GM21529 (cell line): ENCODE data around the gene FNDC1.

Source experiments
- ATAC-seq: cut with Tn5 transposase; IDR thresholded peaks from one replicate; pipeline ENCODE4 v1.9.1; 2021; ENCODE audit not compliant: unreplicated experiment

Gene FNDC1

DNA sequence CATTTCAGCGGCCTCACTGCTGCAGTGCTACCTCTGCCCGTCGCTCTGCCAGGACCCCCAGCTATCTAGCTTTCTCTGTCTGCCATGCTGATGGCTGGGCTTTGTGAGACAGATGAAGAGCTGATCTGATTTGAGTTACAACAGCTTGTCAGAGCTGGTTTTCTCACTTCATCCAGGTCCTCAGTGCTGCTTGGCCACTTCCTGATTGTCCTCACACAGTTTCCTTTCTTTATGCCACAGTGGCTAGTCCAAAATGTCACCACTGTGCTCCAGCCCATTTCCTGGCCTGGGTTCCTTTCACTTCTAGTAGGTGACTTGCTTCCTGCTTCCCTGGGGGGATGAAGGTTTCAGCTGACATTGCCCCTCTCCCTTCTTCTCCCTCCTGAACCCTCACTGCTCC is 35.4 kb downstream of the FNDC1 start:
- ATAC-seq: no peak

DNA sequence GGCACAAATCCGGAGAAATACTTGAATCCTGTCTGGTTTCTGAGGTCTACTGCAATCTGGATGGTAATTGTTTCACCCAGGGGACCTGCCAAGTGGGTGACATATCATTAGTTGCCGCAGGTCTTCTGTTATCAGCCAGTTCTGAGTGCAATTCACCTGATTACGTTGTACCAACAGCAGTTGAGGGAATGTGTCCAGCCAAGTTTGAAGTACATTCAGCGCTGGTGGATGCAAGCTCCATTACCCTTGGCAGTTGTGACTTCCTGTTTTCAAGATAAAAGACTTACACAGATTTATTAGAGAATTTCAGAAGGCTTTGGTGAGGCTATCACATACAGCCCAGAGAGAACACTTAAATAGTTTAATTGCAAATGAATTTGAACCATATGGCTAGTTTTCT is 42.8 kb downstream of the FNDC1 start:
- ATAC-seq: no peak

DNA sequence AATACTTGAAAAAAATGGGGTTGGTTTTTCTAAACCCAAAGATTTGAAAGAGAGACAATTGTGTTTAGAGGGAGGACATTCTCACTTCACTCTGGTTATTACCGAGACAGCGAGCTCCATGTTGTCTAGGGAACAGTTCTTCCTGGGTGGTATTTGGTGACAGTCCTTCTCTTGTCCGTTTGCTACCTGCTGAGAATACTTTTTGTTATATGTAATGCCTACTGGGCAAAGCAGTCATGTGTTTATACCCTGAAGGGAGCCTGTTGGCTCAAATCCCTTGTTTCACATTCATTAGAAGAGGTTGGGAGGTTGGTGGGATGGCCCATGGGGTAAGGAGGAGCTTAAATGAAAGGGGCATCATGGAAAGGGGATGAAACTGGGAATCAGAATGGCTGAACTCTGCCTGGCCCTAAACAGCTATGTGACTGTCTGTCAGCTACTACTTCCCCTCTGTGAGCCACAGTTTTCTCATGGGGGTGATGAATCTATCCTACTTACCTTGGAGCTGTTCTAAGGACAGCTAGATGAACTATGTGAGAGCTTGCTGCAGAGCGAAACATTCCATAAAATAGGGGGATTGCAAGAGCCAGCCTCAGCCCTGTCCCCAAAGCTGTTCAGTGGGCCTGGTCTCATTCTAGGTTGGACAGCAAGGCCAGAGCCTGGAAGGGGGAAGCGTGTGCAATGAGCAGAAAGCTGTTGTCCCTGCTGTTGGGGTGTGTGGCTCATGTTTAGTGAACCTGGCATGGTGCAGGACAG is 43.5 kb downstream of the FNDC1 start:
- ATAC-seq: no peak

DNA sequence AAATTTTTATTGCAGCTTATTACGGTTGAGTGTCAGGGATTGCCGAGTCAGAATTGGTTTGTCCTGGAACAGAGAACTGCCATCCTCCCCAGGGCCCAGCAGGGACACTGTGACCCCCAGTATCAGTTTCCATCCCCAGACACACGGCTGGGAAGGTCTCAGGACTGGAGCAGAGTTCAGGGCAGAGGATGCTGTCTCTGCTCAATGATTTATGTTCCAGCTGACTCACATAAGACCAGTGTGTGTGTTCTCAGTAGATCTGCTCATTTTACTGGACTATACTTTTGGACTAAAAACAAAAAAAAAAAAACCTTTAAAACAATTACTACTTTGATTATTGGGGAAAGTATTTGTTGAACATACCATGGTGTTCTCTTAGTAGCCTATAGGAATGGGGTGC is 44.2 kb downstream of the FNDC1 start:
- no peak for ATAC-seq

GRCh38 chr6:159214281-159214680 is 45.1 kb downstream of the FNDC1 start:
- ATAC-seq: no peak

DNA sequence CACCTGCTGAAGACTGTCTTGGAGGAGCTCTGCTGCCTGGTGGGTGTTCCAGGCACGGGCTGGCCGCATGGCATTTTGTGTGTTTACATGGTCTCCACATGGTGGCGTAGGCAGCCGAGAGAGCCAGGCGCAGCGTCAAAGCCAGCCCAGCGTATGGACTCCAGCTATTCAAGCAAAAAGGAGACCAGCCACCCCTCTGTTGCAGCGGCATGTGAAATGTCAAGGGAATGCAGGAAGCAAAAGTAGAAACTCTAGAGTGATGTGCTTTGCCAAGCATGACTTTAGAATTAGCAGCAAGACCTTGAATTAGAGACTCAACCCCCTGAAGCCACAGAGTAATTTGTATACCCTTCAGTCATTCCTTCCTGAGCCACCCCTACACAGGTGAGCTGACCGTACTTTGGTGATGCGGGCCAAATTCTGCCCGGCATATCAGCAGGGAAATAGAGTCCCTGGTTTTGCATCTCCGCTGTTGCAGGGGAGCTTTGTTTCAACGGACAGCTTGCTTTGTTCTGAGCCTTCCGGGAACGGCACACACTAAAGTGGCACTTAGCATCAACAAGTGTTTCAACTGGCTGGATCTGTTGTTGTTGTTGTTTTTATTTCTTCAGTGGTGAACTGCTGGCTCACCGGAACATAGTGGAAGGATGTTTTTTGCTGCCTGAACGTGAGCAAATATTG is 48.5 kb downstream of the FNDC1 start:
- ATAC-seq: peak; percentile 82

GRCh38 chr6:159220093-159220492 is 50.9 kb downstream of the FNDC1 start:
- no peak for ATAC-seq

GRCh38 chr6:159221486-159222170 is 52.4 kb downstream of the FNDC1 start:
- ATAC-seq: no peak

DNA sequence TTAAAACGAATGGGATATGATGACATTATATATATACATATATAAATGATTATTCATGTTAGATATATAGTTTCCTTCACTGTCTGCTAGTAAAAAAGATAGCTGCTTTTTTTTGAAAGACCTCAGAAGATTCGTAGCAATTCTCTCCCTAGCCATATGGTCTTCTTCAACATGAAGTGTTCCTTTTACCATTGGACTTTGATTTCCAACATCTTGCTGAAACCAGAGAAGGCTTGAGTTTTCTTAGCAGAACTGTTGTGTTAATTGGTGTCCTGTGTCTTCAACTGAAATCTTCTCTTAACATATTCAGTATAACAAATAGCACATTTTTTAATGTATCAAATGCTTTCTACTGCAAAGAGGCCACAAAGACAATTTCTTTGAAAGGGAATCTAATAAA is 55.3 kb downstream of the FNDC1 start:
- ATAC-seq: no peak

DNA sequence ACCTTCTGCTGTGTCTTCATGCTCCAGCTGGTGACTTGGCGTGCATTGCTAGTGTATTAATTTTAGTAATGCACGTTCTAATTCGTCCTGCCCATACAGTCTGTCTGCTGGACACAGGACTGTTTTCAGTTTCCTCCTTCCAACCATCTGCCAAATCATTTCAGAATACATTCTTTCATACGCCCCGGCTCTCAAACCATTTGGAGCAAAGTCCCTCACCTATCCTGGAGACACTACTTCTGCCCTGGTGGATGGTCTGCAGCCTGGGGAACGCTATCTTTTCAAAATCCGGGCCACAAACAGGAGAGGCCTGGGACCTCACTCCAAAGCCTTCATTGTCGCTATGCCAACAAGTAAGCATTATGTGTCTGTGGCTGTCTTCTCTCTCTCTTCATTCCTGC is 60.5 kb downstream of the FNDC1 start:
- ATAC-seq: no peak

DNA sequence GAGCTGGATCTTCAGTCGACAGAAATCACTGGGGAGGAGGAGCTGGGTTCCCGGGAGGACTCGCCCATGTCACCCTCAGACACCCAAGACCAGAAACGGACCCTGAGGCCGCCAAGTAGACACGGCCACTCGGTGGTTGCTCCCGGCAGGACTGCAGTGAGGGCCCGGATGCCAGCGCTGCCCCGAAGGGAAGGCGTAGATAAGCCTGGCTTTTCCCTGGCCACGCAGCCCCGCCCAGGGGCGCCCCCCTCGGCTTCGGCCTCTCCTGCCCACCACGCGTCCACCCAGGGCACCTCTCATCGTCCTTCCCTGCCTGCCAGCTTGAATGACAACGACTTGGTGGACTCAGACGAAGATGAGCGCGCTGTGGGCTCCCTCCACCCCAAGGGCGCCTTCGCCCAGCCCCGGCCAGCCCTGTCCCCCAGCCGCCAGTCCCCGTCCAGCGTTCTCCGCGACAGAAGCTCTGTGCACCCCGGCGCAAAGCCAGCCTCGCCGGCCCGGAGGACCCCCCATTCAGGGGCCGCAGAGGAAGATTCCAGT is 63.0 kb downstream of the FNDC1 start:
- ATAC-seq: no peak

DNA sequence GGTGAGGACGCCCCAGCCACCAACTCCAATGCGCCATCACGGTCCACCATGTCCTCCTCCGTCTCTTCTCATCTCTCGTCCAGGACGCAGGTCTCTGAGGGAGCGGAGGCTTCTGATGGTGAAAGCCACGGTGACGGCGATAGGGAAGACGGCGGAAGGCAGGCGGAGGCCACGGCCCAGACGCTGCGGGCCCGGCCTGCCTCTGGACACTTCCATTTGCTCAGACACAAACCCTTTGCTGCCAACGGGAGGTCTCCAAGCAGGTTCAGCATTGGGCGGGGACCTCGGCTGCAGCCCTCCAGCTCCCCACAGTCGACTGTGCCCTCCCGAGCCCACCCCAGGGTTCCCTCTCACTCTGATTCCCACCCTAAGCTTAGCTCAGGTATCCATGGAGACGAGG is 63.6 kb downstream of the FNDC1 start:
- no peak for ATAC-seq

DNA sequence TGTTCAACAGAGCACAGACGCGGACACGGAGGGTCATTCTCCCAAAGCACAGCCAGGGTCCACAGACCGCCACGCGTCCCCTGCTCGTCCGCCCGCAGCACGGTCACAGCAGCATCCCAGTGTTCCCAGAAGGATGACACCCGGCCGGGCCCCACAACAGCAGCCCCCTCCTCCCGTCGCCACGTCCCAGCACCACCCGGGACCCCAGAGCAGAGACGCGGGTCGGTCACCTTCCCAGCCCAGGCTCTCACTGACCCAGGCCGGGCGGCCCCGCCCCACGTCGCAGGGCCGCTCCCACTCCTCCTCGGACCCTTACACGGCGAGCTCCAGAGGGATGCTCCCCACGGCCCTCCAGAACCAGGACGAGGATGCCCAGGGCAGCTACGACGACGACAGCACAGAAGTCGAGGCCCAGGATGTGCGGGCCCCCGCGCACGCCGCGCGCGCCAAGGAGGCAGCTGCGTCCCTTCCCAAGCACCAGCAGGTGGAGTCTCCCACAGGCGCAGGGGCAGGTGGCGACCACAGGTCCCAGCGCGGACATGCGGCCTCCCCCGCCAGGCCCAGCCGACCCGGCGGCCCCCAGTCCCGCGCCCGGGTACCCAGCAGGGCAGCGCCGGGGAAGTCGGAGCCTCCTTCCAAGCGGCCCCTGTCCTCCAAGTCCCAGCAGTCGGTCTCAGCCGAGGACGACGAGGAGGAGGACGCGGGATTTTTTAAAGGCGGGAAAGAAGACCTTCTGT is 64.3 kb downstream of the FNDC1 start:
- ATAC-seq: no peak

- no peak for ATAC-seq
These were observed 64.9 kb downstream of the FNDC1 start for GRCh38 chr6:159234102-159234553.

DNA sequence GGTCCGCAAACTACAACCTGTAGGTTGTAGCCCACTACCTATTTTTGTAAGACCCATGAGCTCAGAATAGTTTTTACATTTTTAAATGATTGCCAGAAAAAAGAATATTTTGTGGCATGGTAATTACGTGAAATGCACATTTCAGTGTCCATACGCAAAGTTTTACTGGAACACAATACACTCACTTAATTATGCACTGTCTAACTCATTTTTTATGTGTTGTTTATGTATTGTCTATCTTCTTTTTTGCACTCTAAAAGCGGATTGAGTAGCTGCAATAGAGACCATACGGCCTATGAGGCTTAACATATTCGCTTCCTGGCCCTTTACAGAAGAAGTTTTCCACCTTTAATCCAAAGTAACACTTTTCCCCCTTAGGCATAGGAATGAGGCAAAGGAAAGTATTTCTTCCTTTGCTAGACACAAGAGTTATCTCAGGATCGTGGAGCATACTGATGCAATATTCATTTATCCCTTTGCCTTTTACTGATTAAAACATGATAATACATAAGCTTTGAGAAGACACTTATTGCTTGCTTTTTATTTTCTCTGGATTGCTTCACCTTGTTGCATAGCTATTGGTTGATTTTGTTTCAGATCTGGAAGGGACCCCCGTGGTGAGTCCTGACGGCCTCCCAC is 69.8 kb downstream of the FNDC1 start:
- ATAC-seq: no peak

DNA sequence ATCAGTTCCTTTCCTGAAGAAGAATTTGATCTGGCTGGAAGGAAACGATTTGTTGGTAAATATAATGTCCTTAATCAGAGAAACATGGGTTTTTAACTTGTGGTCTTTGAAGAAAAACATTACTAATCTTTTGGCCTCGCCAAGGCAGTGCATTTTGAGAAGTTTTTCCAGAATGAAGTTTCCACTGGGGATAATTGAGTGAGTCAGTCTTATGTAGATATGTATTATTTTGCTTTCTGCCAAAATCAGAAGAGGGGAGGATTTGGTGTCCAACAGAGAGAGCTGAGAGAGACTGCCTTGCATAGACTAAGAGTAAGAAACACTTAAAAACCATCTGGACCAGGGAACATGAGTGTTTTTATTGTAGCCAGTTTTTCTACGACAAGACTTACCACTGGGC is 79.9 kb downstream of the FNDC1 start:
- no peak for ATAC-seq

DNA sequence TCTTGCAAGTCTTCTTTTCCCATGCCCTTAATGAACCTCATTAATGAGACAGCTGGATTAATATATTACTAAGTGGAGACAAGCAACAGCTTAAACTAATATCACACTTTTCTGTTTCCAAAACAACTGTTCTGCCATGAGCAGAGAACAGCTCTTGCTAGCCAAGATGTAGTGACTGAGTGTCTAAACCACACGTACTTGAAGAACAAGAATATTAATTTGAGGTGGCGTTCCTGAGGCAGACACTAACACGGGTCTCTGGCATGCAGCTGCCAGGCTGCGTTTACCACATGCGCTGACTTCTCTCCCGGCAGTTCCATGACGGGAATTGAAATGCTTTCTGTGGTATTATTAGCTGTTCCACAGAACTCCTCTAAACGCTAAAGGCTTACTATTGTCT is 80.6 kb downstream of the FNDC1 start:
- no peak for ATAC-seq

DNA sequence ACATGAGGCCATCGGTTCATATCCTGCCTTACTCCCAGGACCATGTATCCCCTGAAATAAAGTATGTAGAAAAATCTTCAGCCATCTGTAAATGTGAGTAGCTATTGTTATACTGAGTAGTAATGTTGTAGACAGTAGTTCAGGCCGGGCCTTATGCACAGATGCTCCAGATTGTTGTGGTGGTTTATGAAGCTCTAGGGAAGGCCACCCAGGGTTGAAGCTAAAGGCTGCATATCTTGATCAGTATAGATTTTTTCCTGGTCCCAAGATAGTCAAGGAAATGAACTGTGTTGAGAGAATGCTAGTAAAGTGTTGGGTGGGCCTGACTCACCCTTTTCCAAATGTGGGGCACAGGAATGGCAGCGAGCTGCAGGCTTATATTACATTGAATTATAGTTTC is 81.4 kb downstream of the FNDC1 start:
- ATAC-seq: no peak

GRCh38 chr6:159252955-159253508 is 83.8 kb downstream of the FNDC1 start:
- peak; percentile 85 for ATAC-seq

- ATAC-seq: no peak
These were observed 85.0 kb downstream of the FNDC1 start for GRCh38 chr6:159254186-159254585.
